EH (cell line): ENCODE measurements around the gene METTL23.

ENCODE experiments used
- DNase-seq: peaks from one replicate; pipeline ENCODE4 v3.0.0-alpha.2; 2015; ENCODE audit warnings: low read depth

Gene METTL23

GRCh38 chr17:76726776-76727718 is at the start of gene METTL23:
Gene METTL23 (plus strand): TSS chr17:76726839. CDS start chr17:76729711, 2,872 bp downstream.
- peak; percentile 79 for DNase-seq

- DNase-seq = no peak
Observed at GRCh38 chr17:76677406-76677805, 49.2 kb upstream of the METTL23 start.

- no peak for DNase-seq
Observed at GRCh38 chr17:76678330-76678729, 48.3 kb upstream of the METTL23 start.

- no peak for DNase-seq
Observed at GRCh38 chr17:76679239-76679638, 47.4 kb upstream of the METTL23 start.

- DNase-seq = peak; percentile 72
Observed at GRCh38 chr17:76681222-76682137, 45.2 kb upstream of the METTL23 start.

- DNase-seq = peak; percentile 74
Observed at GRCh38 chr17:76682296-76682695, 44.3 kb upstream of the METTL23 start.

- DNase-seq = no peak
Observed at GRCh38 chr17:76683011-76683755, 43.5 kb upstream of the METTL23 start.

- no peak for DNase-seq
Observed at GRCh38 chr17:76683921-76684745, 42.5 kb upstream of the METTL23 start.

GRCh38 chr17:76684756-76685155 is 41.9 kb upstream of the METTL23 start:
- no peak for DNase-seq

- DNase-seq = no peak
Observed at GRCh38 chr17:76685366-76685765, 41.3 kb upstream of the METTL23 start.

GRCh38 chr17:76685846-76686245 is 40.8 kb upstream of the METTL23 start:
- DNase-seq = no peak

- DNase-seq = no peak
Observed at GRCh38 chr17:76686538-76687297, 39.9 kb upstream of the METTL23 start.

GRCh38 chr17:76687298-76688164 is 39.1 kb upstream of the METTL23 start:
- DNase-seq = no peak

GRCh38 chr17:76688165-76688622 is 38.4 kb upstream of the METTL23 start:
- peak; percentile 47 for DNase-seq

GRCh38 chr17:76689859-76690258 is 36.8 kb upstream of the METTL23 start:
- no peak for DNase-seq

- DNase-seq = no peak
Observed at GRCh38 chr17:76690596-76691280, 35.9 kb upstream of the METTL23 start.

GRCh38 chr17:76691379-76692191 is 35.1 kb upstream of the METTL23 start:
- DNase-seq = no peak
